ENCODE measurements around the gene CFAP210. TPM values are rescaled to one million over a fixed set of nuclear protein-coding genes. Genes with fewer than 3 reads are reported as not detected.
"Not testable (repeated sequence)": the region's sequence is repeated elsewhere in the genome, so short reads cannot be mapped to it uniquely, and the experiment has no call there.

Gene CFAP210
- polyA plus RNA-seq, 3 donors, result not detected

GRCh38 chr2:169599568-169599967 is 94.6 kb downstream of the CFAP210 start:
- no peaks in the 10 kb centered on the region for H3K4me1 Mint-ChIP-seq
- H3K36me3 Mint-ChIP-seq, result peaks cover 11 to 40% of the 10 kb centered on the region in 2 donors
- intact Hi-C loops (cut with micrococcal nuclease), result no loop called here
- Histone ChIP-seq H3K27me3 (ENCODE audit: control insufficient read depth in 2 of 2, insufficient read depth in 2 of 2, low read length in 2 of 2) (no peaks in the 10 kb centered on the region), H3K9ac (ENCODE audit: insufficient read depth, low read length, poor library complexity, severe bottlenecking) (no peak overlapping the region), H4K20me1 (ENCODE audit: insufficient read depth, low read length) (peaks cover 82% of the 10 kb centered on the region), H3K79me2 (ENCODE audit: insufficient read depth, low read length) (peaks cover 89% of the 10 kb centered on the region), H3K4me3 (replicated peaks in 1 of 3; ENCODE audit: low read depth in 2 of 3, low read length in 3 of 3) (no peak overlapping the region), H3K27ac (ENCODE audit: low read depth in 1 of 2, low read length in 2 of 2) (no peak overlapping the region), H3K4me1 (ENCODE audit: control insufficient read depth in 1 of 2, insufficient read depth in 2 of 2, low read length in 2 of 2) (no peaks in the 10 kb centered on the region), H3K4me2 (replicated peaks; ENCODE audit: extremely low read depth, low read length, poor library complexity, severe bottlenecking) (no peak overlapping the region), H3K9me3 (replicated peaks in 1 of 2; ENCODE audit: control insufficient read depth in 1 of 2, insufficient read depth in 1 of 2, low read length in 2 of 2) (no peaks in the 10 kb centered on the region), H2AFZ (ENCODE audit: insufficient read depth, low read depth, low read length, poor library complexity, severe bottlenecking) (no peak overlapping the region), H3K36me3 (replicated peaks in 1 of 2; ENCODE audit: control insufficient read depth in 1 of 2, insufficient read depth in 2 of 2, low read length in 2 of 2) (peaks cover 0 to 11% of the 10 kb centered on the region in 2 donors)
- peaks cover 0 to 2% (median 0%) of the 10 kb centered on the region in 7 donors for H3K9me3 Mint-ChIP-seq
- DNase-seq, result no peak
- H3K27me3 Mint-ChIP-seq (ENCODE audit: low read depth in 3 of 3), result no peaks in the 10 kb centered on the region
- peak overlapping the region in 1 of 7 donors; percentile 3 for H3K27ac Mint-ChIP-seq
- no peak for TF ChIP-seq CTCF (IDR thresholded peaks at IDR 0.05)
- no peak overlapping the region for H3K4me3 Mint-ChIP-seq

- Mint-ChIP-seq H3K27ac (no peak overlapping the region), H3K9me3 (peaks cover 0 to 2% (median 0%) of the 10 kb centered on the region in 7 donors), H3K4me1 (no peaks in the 10 kb centered on the region), H3K36me3 (peaks cover 10 to 34% of the 10 kb centered on the region in 2 donors), H3K27me3 (ENCODE audit: low read depth in 3 of 3) (no peaks in the 10 kb centered on the region), H3K4me3 (no peak overlapping the region)
- no peak overlapping the region for H2AFZ ChIP-seq (ENCODE audit: insufficient read depth, low read depth, low read length, poor library complexity, severe bottlenecking)
- no peak overlapping the region for H3K9ac ChIP-seq (ENCODE audit: insufficient read depth, low read length, poor library complexity, severe bottlenecking)
- H3K27me3 ChIP-seq (ENCODE audit: control insufficient read depth in 2 of 2, insufficient read depth in 2 of 2, low read length in 2 of 2), result no peaks in the 10 kb centered on the region
- intact Hi-C loops (cut with micrococcal nuclease), result no loop called here
- WGBS (ENCODE audit: insufficient coverage), result no CpG with 5 or more reads among the region's 2 CpGs
- no peak for TF ChIP-seq CTCF (IDR thresholded peaks at IDR 0.05)
- DNase-seq, result no peak
- H3K36me3 ChIP-seq (replicated peaks in 1 of 2; ENCODE audit: control insufficient read depth in 1 of 2, insufficient read depth in 2 of 2, low read length in 2 of 2), result peaks cover 0 to 5% of the 10 kb centered on the region in 2 donors
- H3K4me2 ChIP-seq (replicated peaks; ENCODE audit: extremely low read depth, low read length, poor library complexity, severe bottlenecking), result no peak overlapping the region
- peaks cover 88% of the 10 kb centered on the region for H4K20me1 ChIP-seq (ENCODE audit: insufficient read depth, low read length)
- no peak overlapping the region for H3K4me3 ChIP-seq (replicated peaks in 1 of 3; ENCODE audit: low read depth in 2 of 3, low read length in 3 of 3)
- H3K9me3 ChIP-seq (replicated peaks in 1 of 2; ENCODE audit: control insufficient read depth in 1 of 2, insufficient read depth in 1 of 2, low read length in 2 of 2), result no peaks in the 10 kb centered on the region
- no peaks in the 10 kb centered on the region for H3K4me1 ChIP-seq (ENCODE audit: control insufficient read depth in 1 of 2, insufficient read depth in 2 of 2, low read length in 2 of 2)
- no peak overlapping the region for H3K27ac ChIP-seq (ENCODE audit: low read depth in 1 of 2, low read length in 2 of 2)
- peaks cover 90% of the 10 kb centered on the region for H3K79me2 ChIP-seq (ENCODE audit: insufficient read depth, low read length)
Measured at GRCh38 chr2:169598982-169599381, 95.2 kb downstream of the CFAP210 start.

GRCh38 chr2:169596546-169596945 is 97.7 kb downstream of the CFAP210 start:
- H3K27me3 ChIP-seq (ENCODE audit: control insufficient read depth in 2 of 2, insufficient read depth in 2 of 2, low read length in 2 of 2); H3K9me3 Mint-ChIP-seq; H3K4me3 ChIP-seq (replicated peaks in 1 of 3; ENCODE audit: low read depth in 2 of 3, low read length in 3 of 3); H3K4me3 Mint-ChIP-seq; DNase-seq; H3K9me3 ChIP-seq (replicated peaks in 1 of 2; ENCODE audit: control insufficient read depth in 1 of 2, insufficient read depth in 1 of 2, low read length in 2 of 2); intact Hi-C loops (cut with micrococcal nuclease); H3K9ac ChIP-seq (ENCODE audit: insufficient read depth, low read length, poor library complexity, severe bottlenecking); H3K36me3 ChIP-seq (replicated peaks in 1 of 2; ENCODE audit: control insufficient read depth in 1 of 2, insufficient read depth in 2 of 2, low read length in 2 of 2); H3K4me2 ChIP-seq (replicated peaks; ENCODE audit: extremely low read depth, low read length, poor library complexity, severe bottlenecking); H3K27ac ChIP-seq (ENCODE audit: low read depth in 1 of 2, low read length in 2 of 2); H3K27me3 Mint-ChIP-seq (ENCODE audit: low read depth in 3 of 3); H3K4me1 Mint-ChIP-seq; H2AFZ ChIP-seq (ENCODE audit: insufficient read depth, low read depth, low read length, poor library complexity, severe bottlenecking); H3K4me1 ChIP-seq (ENCODE audit: control insufficient read depth in 1 of 2, insufficient read depth in 2 of 2, low read length in 2 of 2): not testable (repeated sequence)
- 94% methylated on average over 6 of the region's 7 CpGs for WGBS (ENCODE audit: insufficient coverage)
- H4K20me1 ChIP-seq (ENCODE audit: insufficient read depth, low read length), result peaks cover 97% of the 10 kb centered on the region
- H3K27ac Mint-ChIP-seq, result peak overlapping the region in 6 of 7 donors; percentile 19 to 85 (median 66)
- peaks cover 8 to 27% of the 10 kb centered on the region in 2 donors for H3K36me3 Mint-ChIP-seq
- H3K79me2 ChIP-seq (ENCODE audit: insufficient read depth, low read length), result peaks cover 98% of the 10 kb centered on the region

Data from CD14-positive monocyte (primary cell).